Jurkat, Clone E6-1 (cell line): ENCODE results near the gene EN1.

Source experiments
- DNase-seq: peaks from one replicate; pipeline ENCODE4 v3.0.0-alpha.2; 2011; ENCODE audit warnings: low read depth, low spot score
- H3K4me3 ChIP-seq: 2 replicates; pipeline ENCODE4 v1.5.1; 2011; ENCODE audit warnings: mild to moderate bottlenecking, low read length, control low read depth, moderate library complexity

Gene EN1

DNA sequence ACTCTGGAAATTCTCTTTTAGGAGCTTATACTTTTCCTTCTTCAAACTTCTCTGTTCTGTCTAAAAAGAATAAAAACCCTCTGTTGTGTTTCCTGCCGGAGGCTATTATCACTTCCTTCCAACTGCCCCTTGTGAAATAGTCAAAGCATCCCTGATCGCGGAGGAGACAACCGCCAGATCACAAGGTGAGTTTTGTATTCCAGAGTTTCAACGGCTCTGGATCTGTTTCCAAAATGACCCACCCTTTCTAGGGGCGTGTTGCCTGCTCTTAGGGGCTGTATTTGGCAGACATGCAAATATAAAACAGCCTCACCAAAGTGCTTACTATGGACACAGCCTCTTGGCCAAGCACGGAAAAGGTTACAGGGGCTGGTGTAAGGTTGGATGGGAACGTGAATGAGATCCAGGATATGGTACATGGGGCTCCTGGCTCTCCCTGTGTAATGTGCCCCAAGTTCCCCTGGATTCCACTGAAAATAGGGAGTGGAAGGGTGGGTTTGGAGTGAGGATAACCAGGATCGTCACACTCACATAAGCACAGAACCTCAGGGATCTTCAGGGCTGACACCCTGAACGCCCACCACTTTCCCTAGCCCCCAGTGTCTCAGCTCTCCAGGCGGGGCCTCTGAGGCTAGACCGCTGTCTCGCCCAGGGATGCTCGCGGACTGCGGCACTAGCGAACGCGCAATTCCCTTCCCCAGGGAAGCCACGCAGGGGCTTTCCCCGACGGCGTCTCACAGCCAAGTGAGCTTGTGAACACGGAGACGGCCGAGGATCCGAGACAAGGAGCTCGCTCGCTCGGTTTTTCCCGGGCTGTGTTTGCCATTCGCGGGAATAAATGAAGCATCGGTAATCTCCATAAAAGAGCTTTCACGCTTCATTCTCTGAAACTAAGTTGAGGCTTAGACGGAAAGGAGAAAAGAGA, 14.4 kb downstream of the EN1 start:
- no peak for DNase-seq
- H3K4me3 ChIP-seq: no peak overlapping the region

DNA sequence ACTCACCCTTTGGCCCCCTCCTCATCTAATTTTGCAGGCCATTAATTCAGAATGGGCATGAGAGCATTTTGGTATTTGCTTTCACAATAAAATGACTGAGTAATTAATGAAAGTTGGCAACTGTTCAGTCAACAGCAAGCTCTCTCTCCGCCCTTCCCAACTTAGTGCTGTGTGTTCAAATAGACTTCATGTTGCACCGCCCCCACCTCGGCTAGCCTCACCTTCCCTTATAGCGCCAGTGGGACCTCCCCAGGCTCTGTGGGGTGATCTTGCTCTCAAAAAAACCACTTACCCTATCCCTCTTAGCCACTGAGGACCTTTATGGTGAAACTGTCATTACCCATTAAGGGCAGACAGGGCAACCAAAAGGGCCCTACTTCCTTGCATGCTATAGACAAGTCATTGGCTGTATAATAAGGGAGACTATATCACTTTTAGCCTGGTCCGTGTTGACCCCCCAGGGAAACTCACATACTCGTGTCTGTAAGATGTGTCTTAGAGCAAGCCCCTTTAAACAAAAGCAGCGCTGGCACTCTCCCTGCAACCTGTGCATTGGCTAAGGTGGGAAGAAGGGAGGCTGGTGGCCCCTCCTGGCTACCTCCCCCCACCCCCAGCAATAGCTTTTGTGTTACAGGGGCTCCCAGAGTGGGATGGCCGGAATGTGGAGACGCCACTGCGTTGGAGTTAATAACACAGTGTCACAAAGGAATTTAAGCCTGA, 15.2 kb downstream of the EN1 start:
- no peak for DNase-seq
- no peak overlapping the region for H3K4me3 ChIP-seq

DNA sequence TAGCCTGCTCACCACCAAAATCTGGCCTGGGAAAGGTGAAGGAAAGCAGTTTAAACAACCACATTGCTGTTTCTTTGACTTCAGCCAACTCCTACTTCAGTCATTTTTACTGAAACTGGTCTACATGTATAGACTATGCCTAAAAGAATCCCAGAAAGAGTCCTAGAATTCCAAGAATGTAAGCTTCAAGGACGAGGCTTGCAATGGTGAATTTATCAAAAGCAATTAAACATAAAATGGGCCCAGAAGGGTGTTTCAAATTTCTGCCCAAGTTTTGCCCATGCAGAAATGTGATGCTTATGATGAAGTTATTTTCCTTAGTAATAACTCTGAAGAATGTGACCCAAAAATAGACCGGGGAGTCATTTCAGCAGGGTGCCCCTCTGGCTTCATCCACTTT, 16.6 kb downstream of the EN1 start:
- H3K4me3 ChIP-seq: no peak overlapping the region
- DNase-seq: no peak

DNA sequence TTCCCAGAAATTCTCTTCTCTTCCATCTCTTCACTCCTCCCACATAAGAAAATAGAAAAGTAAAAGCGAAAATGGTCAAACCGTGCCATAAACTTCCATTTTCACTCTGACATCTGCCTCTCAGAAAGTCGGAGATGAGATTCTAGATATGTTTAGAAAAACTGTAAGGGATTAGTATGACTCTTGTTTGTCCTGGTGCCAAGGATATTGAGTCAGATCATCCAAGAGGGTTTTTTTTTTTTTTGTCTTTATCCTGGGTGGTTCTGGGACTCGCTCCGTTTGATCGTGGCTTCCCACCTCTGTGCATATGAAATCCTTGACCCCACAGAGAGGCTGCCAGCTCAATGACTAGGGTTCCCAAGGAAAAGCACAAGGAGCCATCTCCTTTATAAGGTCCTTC, 17.3 kb downstream of the EN1 start:
- DNase-seq: no peak
- no peak overlapping the region for H3K4me3 ChIP-seq

DNA sequence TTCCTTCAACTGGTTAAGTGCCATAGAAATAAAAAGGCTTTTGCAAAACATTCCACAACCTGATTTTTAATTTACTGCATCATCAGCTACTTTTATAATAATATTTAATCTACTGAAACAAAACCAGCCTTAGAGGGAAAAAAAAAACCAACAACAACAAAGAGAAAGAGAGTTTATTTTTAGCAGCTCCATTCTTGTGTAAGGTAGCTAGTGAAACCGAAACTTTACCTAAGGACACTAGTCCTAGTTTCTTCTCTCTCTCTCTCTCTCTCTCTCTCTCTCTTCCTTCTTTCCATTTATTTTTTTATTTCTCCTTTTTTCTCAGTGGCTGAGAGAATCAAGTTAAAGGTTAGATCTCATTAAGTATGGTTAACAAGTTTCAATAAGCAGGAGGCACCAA, 21.4 kb downstream of the EN1 start:
- no peak overlapping the region for H3K4me3 ChIP-seq
- DNase-seq: no peak

DNA sequence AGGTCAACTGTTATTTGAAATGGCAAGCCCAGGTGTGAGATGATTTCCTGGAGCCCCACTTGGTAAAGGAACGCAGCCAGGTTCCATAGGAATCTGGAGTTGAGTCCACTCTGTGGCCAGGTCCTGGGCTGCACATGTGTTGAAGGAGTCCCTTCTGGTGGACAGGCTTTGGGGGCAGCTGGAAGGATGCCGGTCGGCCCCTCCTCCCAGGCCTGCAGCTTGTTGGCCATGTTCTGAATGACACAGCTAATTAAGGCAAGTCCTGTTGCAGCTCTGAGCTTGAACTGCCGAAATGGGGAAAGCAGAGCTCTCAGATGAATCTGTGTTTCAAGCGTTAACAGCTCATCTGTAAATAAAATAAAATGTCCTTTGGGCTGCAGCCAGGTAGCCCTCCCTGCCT, 23.8 kb downstream of the EN1 start:
- DNase-seq: no peak
- no peak overlapping the region for H3K4me3 ChIP-seq

DNA sequence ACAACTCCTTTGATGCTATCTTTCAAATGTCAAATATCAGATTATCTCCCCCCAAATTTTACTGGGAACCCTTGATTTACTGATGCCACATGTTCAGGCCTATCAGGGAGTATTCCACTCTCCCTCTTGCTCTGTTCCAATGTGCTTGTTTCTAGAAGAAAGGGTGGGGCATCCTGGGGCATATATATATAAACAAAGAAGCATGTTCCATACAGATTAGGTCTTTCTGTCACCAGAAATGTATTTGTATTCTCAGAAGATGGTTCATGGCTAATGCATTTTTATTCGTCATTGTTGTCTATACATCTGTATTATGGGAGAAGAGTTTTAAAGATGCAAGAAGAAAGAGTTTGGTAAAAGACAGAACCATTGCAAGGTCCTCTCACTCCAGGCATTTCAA, 24.9 kb downstream of the EN1 start:
- H3K4me3 ChIP-seq: no peak overlapping the region
- no peak for DNase-seq

DNA sequence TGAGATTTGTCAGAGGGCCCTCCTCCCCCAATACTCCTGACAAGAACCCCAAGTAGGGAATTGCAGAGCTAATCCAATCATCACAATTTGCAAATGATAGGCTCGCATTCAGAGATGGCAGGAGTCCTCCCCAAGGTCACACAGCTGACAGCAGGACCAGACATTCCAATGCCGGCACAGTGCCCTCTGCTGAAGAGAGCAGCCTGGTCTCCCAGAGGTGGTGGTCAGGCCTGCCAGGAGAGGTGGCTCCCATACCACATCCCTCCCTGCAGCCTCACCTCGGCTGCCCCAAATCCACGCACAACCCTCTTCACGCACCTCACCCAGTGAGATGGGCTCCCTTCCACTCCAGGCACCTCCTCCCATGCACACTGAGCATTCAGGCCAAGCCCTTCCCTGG, 25.4 kb downstream of the EN1 start:
- DNase-seq: no peak
- no peak overlapping the region for H3K4me3 ChIP-seq

DNA sequence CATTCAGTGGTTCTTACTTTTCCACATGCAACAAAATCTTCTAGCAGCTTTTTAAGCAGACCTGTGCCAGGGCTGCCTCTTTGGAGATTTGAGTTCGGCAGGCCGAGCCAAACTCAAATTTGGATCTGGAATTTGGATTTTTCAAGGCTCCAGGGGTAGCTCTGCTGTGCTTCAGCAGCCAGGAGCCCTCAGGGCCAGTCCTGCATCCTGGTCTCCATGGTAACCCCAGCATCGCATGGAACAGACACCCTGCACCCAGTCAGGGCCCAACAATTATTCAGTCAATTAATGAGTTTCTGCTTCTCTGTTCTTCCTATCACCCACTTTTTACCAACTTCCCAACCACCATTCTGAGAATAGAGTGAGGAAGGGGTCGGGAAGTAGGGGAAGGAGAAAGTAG, 30.0 kb downstream of the EN1 start:
- DNase-seq: no peak
- no peak overlapping the region for H3K4me3 ChIP-seq

DNA sequence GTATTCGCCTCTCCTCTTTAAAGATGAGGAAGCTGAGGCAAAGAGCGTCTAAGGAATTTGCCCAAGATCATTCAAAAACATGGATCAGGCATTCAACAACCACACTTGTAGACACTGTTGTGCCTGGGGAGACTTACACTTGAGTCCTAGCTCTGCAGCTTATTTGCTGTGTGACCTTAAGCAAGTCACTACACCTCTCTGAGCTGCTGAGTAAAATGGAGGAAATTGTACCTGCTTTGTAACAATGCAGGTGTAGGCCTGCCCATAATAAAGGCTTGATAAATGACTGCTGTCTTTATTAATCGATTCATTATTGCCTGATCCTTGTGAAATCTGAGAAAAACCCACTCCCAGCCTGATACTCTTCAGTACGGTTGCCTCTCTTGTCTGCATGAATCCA, 30.8 kb downstream of the EN1 start:
- H3K4me3 ChIP-seq: no peak overlapping the region
- no peak for DNase-seq

DNA sequence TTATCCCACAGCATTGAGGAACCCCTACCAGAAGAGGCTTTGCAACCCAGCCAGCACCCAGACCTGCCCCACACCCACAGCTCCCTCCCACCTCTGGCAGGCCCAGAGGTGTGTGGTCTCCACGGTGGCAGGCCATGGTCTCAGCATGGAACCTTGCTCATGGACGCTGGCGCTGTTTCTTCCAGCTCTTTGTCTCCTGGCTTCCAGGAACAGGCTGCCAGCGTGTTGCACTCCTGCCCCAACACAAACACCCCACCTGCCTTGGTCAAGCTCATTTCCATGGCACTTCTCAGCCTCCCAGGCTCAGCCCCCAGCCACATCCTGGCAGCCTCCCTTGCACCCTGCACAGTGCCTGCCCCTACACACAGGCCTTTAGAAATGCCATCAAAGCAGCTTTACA, 31.7 kb downstream of the EN1 start:
- H3K4me3 ChIP-seq: no peak overlapping the region
- DNase-seq: no peak

DNA sequence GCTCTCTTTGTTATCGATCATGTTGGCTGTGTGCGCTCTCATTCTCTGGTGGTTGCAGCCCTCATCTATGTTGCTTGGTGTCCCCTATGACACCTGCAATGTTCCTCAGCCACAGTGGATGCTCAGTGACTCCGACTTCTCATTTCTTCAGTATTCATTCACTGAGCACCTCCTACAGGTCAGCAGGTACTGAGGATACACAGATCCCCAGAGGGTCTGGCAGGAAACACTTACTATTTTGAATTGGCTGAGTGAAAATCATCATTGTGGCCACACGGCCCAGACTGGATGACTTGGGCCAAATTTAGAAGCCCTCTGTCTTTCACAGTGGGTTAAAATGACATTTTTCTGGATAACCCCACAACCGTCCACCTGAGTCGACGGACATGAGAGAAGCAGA, 32.1 kb downstream of the EN1 start:
- DNase-seq: no peak
- no peak overlapping the region for H3K4me3 ChIP-seq

DNA sequence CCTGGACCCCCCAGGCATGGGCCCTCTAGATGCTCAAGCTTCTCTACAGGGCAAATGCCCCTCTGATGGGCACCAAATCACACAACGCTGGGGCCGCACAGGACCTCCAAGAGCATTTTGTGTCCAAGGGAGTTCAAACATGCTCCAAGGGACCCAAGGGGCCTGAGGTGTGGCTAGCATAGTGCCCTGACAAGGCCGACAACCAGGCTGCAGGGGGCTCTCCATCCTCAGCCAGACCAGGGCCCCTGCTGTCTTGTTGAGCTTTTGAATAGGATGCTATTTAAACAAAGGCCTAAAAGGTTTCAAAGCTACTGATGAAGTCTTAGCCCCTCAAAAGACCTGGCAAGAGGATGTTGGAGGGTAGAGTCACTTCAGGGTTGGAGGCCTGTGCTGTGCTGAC, 33.1 kb downstream of the EN1 start:
- H3K4me3 ChIP-seq: no peak overlapping the region

DNA sequence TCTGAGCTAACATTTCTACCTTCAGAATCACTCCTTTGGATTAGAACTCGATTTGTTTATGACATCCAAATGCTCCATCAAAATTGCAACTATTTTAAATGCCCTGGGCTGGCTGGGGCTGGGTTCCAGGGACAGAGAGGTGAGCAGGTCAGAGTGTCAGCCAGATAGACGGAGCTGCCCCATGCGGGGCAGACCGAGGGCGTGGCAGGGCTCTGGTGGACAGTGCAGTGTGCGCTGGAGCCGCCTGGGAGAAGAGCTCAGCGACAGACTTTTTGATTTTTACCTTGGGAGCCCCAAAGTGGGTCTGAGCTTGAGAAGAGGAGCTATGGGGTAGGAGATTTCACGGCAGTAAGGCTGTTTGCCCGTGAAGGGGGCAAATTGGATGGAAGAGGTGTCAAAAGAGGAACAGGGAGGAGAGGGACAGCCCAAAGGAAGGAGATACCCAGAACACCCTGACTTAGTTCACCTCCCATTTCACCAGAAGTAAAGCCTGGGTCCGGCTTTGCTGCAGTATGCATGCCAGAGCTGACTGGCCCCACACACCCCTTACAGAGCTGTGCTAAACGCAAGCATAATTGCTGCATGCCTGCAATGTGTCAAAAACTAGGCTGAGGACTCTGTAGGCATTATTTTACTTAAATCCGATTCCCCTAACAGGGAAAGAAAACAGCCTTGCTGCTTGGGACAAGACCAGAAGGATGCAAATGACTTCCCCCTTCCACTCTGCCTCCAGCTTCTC, 33.7 kb downstream of the EN1 start:
- H3K4me3 ChIP-seq: no peak overlapping the region
- no peak for DNase-seq

More for the DNA sequence above, 33.1 kb downstream of the EN1 start:
- DNase-seq: no peak

DNA sequence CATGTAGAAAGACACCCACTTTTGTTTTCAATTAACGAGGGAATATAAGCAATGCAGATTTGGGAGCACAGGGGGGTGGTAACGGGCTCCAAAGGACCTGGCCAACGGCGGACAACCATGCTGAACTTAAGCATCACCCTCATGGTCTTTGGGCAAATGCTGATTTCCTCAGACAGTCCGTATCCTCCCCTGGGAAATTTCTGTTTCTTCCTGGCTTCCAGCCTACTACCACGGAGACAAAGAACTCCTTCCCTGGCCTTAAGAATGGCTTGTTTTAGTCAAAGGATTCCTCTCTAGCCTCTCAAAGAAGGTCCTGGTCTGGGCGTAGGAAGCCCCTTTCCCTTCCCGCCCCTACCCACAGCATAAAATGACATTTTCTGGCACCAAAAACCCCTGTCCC, 34.3 kb downstream of the EN1 start:
- DNase-seq: no peak

DNA sequence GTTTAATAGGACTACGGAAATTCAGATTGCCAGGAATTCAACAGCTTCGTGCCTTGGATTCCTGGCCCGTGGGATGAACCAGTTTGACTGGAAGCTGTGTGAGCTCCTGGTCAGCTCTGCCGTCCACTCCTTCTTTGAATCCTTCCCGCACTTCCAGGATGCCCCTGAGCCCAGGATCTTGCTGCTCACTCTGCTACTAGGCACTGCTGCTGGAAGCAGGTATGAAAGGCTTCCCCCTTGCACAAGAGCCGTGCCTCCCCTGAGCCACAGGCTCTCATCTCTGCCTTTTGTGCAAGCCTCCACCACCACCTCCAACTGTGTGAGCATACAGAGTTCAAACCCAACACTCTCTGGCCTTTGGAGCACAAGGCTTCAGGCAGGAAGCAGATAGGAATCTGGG, 34.9 kb downstream of the EN1 start:
- H3K4me3 ChIP-seq: no peak overlapping the region
- DNase-seq: no peak

More for the DNA sequence above, 34.3 kb downstream of the EN1 start:
- no peak overlapping the region for H3K4me3 ChIP-seq

DNA sequence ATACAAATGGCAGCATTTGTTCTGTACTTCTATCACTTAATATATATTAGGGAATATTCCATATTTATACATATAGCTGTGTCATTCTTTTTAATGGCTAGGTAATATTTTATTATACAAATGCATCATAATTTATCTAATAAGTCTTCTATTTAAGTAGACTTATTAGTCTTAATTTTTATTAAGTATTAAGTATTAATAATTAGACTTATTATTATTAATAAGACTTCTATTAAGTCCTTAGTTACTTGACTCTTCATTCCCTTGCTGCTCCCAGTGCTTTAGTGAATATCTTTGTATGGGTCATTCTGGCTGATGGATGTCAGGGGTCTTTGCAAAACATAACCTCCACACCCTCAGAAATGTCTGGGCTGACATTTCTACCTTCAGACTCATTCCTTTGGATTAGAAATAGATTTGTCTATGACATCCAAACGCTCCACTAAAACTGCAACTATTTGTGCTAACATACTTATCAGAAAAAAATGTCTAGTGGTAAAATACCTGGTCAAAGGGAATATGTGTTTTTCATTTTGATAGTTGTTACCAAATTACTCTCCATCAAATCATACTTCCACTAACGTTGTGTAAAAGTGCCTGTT, 35.8 kb downstream of the EN1 start:
- no peak for DNase-seq
- H3K4me3 ChIP-seq: no peak overlapping the region

DNA sequence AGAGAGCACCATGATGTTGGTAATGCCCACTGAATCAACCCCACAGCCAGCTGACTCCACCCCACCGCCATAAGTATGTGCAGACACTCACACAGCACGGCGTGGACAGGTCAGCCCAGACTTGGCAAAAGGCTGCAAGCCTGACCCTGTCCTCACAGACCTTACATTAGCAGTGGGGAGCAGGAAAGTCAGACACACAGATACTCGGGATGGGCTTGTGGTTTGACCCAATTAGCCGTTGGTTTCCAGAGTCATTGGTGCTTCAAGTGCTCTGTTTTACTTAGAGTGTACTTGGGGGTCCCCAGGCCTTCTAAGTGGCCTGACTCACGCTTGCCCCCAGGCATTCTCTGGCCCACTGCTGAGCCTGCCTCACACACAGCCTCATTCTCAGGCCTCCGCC, 36.7 kb downstream of the EN1 start:
- no peak for DNase-seq
- no peak overlapping the region for H3K4me3 ChIP-seq

DNA sequence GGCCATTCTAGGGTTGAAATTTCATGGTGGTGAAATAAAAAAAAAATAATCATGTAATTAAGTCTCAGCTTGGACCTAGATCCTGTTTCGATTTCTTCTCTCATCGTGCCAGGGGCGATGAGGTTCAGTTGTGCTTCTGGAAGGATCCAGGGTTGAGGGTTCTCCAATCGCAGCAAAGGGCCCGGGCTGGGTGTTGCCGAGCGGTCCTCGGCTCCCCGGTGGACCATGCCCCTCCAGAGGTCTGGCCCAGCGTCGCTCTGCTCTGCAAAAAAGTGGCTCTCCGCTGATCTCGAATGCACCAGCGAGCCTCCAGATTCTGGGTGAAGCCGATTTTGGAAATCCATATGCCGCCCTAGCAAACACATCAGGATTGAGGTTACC, 39.0 kb downstream of the EN1 start:
- H3K4me3 ChIP-seq: no peak overlapping the region
- no peak for DNase-seq
